Fibroblast of lung (primary cell): Measurements from ENCODE around the gene RNU2-63P. TPM values are rescaled to one million over a fixed set of nuclear protein-coding genes. Genes with fewer than 3 reads are reported as not detected.

ENCODE experiments used
- DNase-seq, 2 donors: peaks; one replicate each; pipeline versions ENCODE4 v3.0.0 to v3.0.0-alpha.2; 2010; ENCODE audit warnings: low read depth in 2 of 2
- H2AFZ ChIP-seq: 2 replicates; pipeline ENCODE4 v1.5.1; 2012; ENCODE audit warnings: low read length, control low read depth, inconsistent platforms
- H3K27ac ChIP-seq: 2 replicates; pipeline ENCODE4 v1.5.1; 2011; ENCODE audit warnings: low read length, control low read depth; ENCODE audit not compliant: insufficient read depth
- H3K27me3 ChIP-seq: 2 replicates; pipeline ENCODE4 v1.5.1; 2011; ENCODE audit warnings: mild to moderate bottlenecking, low read length; ENCODE audit not compliant: control insufficient read depth, insufficient read depth
- H3K36me3 ChIP-seq: 2 replicates; pipeline ENCODE4 v1.5.1; 2011; ENCODE audit warnings: low read length; ENCODE audit not compliant: control insufficient read depth, insufficient read depth
- H3K4me1 ChIP-seq: 2 replicates; pipeline ENCODE4 v1.5.1; 2011; ENCODE audit warnings: low read length; ENCODE audit not compliant: control insufficient read depth, insufficient read depth; ENCODE audit errors: extremely low read depth
- H3K4me2 ChIP-seq: 2 replicates; pipeline ENCODE4 v1.5.1; 2011; ENCODE audit warnings: low read length, control low read depth; ENCODE audit not compliant: insufficient read depth; ENCODE audit errors: extremely low read depth
- H3K4me3 ChIP-seq, 4 experiments: fragments of 200-600 bp in 1 of 4; sonication (generic) in 1 of 4; replicated peaks in 1 of 4; 2 replicates each; pipeline ENCODE4 v1.5.1; 2011 to 2016; ENCODE audit warnings: low read length in 4 of 4, low read depth in 3 of 4, mild to moderate bottlenecking in 3 of 4, control low read depth in 2 of 4, inconsistent platforms in 1 of 4, mixed read lengths in 1 of 4; ENCODE audit not compliant: insufficient read depth in 1 of 4; ENCODE audit errors: control extremely low read depth in 1 of 4
- H3K79me2 ChIP-seq: 2 replicates; pipeline ENCODE4 v1.5.1; 2012; ENCODE audit warnings: mild to moderate bottlenecking, low read length, inconsistent platforms; ENCODE audit not compliant: control insufficient read depth, insufficient read depth
- H3K9ac ChIP-seq: 2 replicates; pipeline ENCODE4 v1.5.1; 2011; ENCODE audit warnings: mild to moderate bottlenecking, low read length, control low read depth; ENCODE audit not compliant: insufficient read depth
- H3K9me3 ChIP-seq: 2 replicates; pipeline ENCODE4 v1.5.1; 2012; ENCODE audit warnings: low read depth, low read length; ENCODE audit not compliant: control insufficient read depth, insufficient read depth
- H4K20me1 ChIP-seq: 2 replicates; pipeline ENCODE4 v1.5.1; 2011; ENCODE audit warnings: low read length; ENCODE audit not compliant: control insufficient read depth, insufficient read depth; ENCODE audit errors: extremely low read depth
- EZH2 ChIP-seq: IDR thresholded peaks from 2 replicates; pipeline ENCODE4 v1.5.1; 2012; ENCODE audit warnings: low read length, control low read depth, mild to moderate bottlenecking; ENCODE audit errors: missing control alignments
- polyA plus RNA-seq, 2 donors: library from polyadenylated mRNA; depleted of rRNA in 1 of 2; stranded (reverse) in 1 of 2; unstranded in 1 of 2; fragments of >200 nt; gene quantifications; 2 replicates each; pipeline ENCODE4 v1.2.1, GENCODE V29; 2011 to 2012; ENCODE audit warnings: missing spikeins in 1 of 2
- total RNA-seq: library from RNA; depleted of rRNA; stranded (reverse); fragments of >200 nt; gene quantifications from 2 replicates; pipeline ENCODE4 v1.2.1, GENCODE V29; 2014
- TF ChIP-seq, protein P1 (sequence below), 2 donors: IDR thresholded peaks in 1 of 2; conservative IDR thresholded peaks in 1 of 2; 1 replicate in 1 of 2; 2 replicates in 1 of 2; pipeline ENCODE4 v1.5.1; 2011 to 2012; ENCODE audit warnings: low read length in 2 of 2, control low read depth in 1 of 2, inconsistent platforms in 1 of 2, low read depth in 1 of 2, mild to moderate bottlenecking in 1 of 2

The RNU2-63P gene
- total and polyA plus RNA-seq, 2 donors (not counting 1 experiment from before 2014, with no cell fraction given), result 268 TPM; not detected in 1

DNA sequence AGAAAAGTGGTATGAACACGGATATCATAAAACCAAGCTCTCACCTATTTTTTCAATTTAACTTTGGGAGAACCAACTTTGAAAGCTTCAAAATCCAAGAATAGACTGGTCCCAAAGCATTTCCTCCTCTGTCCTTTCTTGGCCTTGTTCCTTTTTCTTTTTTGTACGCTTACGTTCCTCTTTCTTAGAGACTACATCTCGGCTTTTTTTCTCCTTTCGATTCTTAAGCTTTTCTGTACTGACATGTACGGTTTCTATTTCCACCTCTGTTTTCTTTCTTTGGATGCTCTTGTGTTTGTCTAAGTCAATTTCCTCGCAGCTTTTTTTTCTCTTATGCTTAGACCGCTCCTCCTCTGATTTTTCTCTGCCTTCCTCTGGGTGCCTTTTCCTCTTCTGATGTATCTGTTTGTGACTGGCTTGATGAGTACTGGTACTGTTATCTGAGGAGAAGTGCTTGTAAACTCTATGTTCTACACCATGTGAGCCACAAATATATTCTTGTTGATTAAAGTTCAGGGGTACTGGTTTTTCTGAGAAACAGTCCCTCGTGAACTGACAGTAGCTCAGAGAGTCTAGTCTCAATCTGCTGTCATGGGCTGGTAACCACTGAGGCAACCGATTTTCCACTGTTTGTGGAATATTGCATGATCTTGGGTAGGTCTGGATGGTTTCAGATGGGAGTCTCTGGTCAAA, 11.5 kb upstream of the RNU2-63P start:
- TF ChIP-seq, protein P1, sequence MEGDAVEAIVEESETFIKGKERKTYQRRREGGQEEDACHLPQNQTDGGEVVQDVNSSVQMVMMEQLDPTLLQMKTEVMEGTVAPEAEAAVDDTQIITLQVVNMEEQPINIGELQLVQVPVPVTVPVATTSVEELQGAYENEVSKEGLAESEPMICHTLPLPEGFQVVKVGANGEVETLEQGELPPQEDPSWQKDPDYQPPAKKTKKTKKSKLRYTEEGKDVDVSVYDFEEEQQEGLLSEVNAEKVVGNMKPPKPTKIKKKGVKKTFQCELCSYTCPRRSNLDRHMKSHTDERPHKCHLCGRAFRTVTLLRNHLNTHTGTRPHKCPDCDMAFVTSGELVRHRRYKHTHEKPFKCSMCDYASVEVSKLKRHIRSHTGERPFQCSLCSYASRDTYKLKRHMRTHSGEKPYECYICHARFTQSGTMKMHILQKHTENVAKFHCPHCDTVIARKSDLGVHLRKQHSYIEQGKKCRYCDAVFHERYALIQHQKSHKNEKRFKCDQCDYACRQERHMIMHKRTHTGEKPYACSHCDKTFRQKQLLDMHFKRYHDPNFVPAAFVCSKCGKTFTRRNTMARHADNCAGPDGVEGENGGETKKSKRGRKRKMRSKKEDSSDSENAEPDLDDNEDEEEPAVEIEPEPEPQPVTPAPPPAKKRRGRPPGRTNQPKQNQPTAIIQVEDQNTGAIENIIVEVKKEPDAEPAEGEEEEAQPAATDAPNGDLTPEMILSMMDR (conservative IDR thresholded peaks at IDR 0.05 in 1 of 2, IDR thresholded peaks at IDR 0.05 in 1 of 2; ENCODE audit: low read depth in 1 of 2, low read length in 2 of 2), result no peak
- no peak for TF ChIP-seq EZH2

DNA sequence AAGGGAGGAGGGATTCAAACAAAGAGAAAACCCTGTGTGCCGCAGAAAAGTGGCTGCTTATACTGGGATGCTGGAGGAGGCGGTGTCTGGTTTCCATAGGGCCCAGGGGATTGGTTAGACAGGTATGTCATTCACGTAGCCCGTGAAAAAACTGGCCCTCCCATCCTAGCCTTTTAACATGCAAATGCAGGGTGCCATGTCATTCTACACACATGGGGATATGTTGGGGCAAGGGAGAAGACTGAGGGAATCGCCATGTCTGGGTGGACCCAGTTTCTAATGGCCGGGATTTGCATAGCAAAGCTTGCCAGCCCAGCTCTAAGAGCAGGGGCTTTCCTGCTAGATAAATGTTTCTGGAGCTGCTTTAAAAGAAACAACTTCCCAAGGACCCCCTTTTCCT, 8.2 kb upstream of the RNU2-63P start:
- Histone ChIP-seq H3K79me2 (no peaks in the 10 kb centered on the region), H3K27me3 (no peaks in the 10 kb centered on the region), H3K36me3 (peaks cover 7% of the 10 kb centered on the region), H3K4me1 (no peaks in the 10 kb centered on the region), H3K9me3 (no peaks in the 10 kb centered on the region), H3K9ac (no peak overlapping the region), H4K20me1 (no peaks in the 10 kb centered on the region), H3K4me2 (no peak overlapping the region), H3K4me3 (no peak overlapping the region), H2AFZ (no peak overlapping the region), H3K27ac (no peak overlapping the region)
- TF ChIP-seq EZH2, result no peak
- TF ChIP-seq, protein P1 (conservative IDR thresholded peaks at IDR 0.05 in 1 of 2, IDR thresholded peaks at IDR 0.05 in 1 of 2; ENCODE audit: low read depth in 1 of 2, low read length in 2 of 2), result no peak
- no peak for DNase-seq

More for the DNA sequence above, 11.5 kb upstream of the RNU2-63P start:
- Histone ChIP-seq H3K4me1 (no peaks in the 10 kb centered on the region), H3K9ac (no peak overlapping the region), H2AFZ (no peak overlapping the region), H3K27ac (no peak overlapping the region), H3K36me3 (peaks cover 7% of the 10 kb centered on the region), H3K79me2 (no peaks in the 10 kb centered on the region), H3K4me2 (no peak overlapping the region), H3K27me3 (no peaks in the 10 kb centered on the region), H3K9me3 (no peaks in the 10 kb centered on the region), H4K20me1 (no peaks in the 10 kb centered on the region), H3K4me3 (no peak overlapping the region)
- no peak for DNase-seq

GRCh38 chr2:88022669-88022921, 6.2 kb upstream of the RNU2-63P start:
- no peak overlapping the region for H2AFZ ChIP-seq
- H4K20me1 ChIP-seq, result no peaks in the 10 kb centered on the region
- no peak overlapping the region for H3K27ac ChIP-seq
- H3K4me3 ChIP-seq, result no peak overlapping the region
- no peaks in the 10 kb centered on the region for H3K9me3 ChIP-seq
- H3K27me3 ChIP-seq, result no peaks in the 10 kb centered on the region
- H3K9ac ChIP-seq, result no peak overlapping the region
- TF ChIP-seq, protein P1 (conservative IDR thresholded peaks at IDR 0.05 in 1 of 2, IDR thresholded peaks at IDR 0.05 in 1 of 2; ENCODE audit: low read depth in 1 of 2, low read length in 2 of 2), result no peak
- no peak for TF ChIP-seq EZH2
- H3K4me2 ChIP-seq, result no peak overlapping the region
- no peak for DNase-seq
- peaks cover 2% of the 10 kb centered on the region for H3K36me3 ChIP-seq
- no peaks in the 10 kb centered on the region for H3K79me2 ChIP-seq
- no peaks in the 10 kb centered on the region for H3K4me1 ChIP-seq
